HG03139 (cell line): Measurements from ENCODE around the gene DACT3.

Experiments
- ATAC-seq: cut with Tn5 transposase; IDR thresholded peaks from one replicate; pipeline ENCODE4 v1.9.1; 2021; ENCODE audit not compliant: unreplicated experiment

DACT3 gene

GRCh38 chr19:46600384-46601317, 60.3 kb downstream of the DACT3 start:
- peak; percentile 74 for ATAC-seq

GRCh38 chr19:46599716-46600373, 61.1 kb downstream of the DACT3 start:
- ATAC-seq = no peak

- no peak for ATAC-seq
These were observed 62.5 kb downstream of the DACT3 start for GRCh38 chr19:46598372-46598917.
